H1 (cell line): Measurements from ENCODE around the gene SMARCC1. TPM values are rescaled to one million over a fixed set of nuclear protein-coding genes. Genes with fewer than 3 reads are reported as not detected.

ENCODE experiments used
- BACH1 ChIP-seq: IDR thresholded peaks from 2 replicates; pipeline ENCODE4 v1.6.1; 2012; ENCODE audit warnings: low read length, improper control_type of control experiment
- CBX5 ChIP-seq: fragments of 300-800, 300-1000 bp; sonication (generic); IDR thresholded peaks from 2 replicates; pipeline ENCODE4 v1.7.1; 2016; ENCODE audit warnings: antibody characterized with exemption, low read length, low read depth
- CBX8 ChIP-seq: fragments of 300-800, 300-1000 bp; sonication (generic); IDR thresholded peaks from 2 replicates; pipeline ENCODE4 v1.7.1; 2016; ENCODE audit warnings: low read depth, low read length, borderline replicate concordance
- CTBP2 ChIP-seq: IDR thresholded peaks from 2 replicates; pipeline ENCODE4 v1.7.0; 2011; ENCODE audit warnings: borderline replicate concordance, mild to moderate bottlenecking, moderate library complexity, mixed read lengths, low read length; ENCODE audit not compliant: insufficient read depth, insufficient read length
- FOSL1 ChIP-seq: IDR thresholded peaks from 2 replicates; pipeline ENCODE4 v1.6.1; 2011; ENCODE audit warnings: mild to moderate bottlenecking, low read depth, low read length, moderate library complexity; ENCODE audit not compliant: insufficient read depth
- GABPA ChIP-seq: IDR thresholded peaks from 2 replicates; pipeline ENCODE4 v1.6.1; 2011; ENCODE audit warnings: mild to moderate bottlenecking, low read length, moderate library complexity, borderline replicate concordance; ENCODE audit not compliant: insufficient read depth
- GTF2F1 ChIP-seq: IDR thresholded peaks from 2 replicates; pipeline ENCODE4 v1.6.1; 2012; ENCODE audit warnings: low read depth, low read length, improper control_type of control experiment, borderline replicate concordance
- HDAC2 ChIP-seq, 2 experiments: fragments of 300-600 bp in 1 of 2; sonication (generic) in 1 of 2; IDR thresholded peaks; 2 replicates each; pipeline ENCODE4 v1.6.1; 2011 to 2012; ENCODE audit warnings: low read depth in 2 of 2, low read length in 2 of 2, mild to moderate bottlenecking in 2 of 2, moderate library complexity in 2 of 2, borderline replicate concordance in 1 of 2, inconsistent platforms in 1 of 2
- JUN ChIP-seq: IDR thresholded peaks from 2 replicates; pipeline ENCODE4 v1.6.1; 2011; ENCODE audit warnings: low read depth, mild to moderate bottlenecking, improper control_type of control experiment, low read length
- MAX ChIP-seq: IDR thresholded peaks from 2 replicates; pipeline ENCODE4 v1.6.1; 2012; ENCODE audit warnings: inconsistent platforms
- PHF8 ChIP-seq: fragments of 200-600 bp; sonication (generic); conservative IDR thresholded peaks from 2 replicates; pipeline ENCODE4 v1.7.1; 2012; ENCODE audit warnings: low read depth, mild to moderate bottlenecking, inconsistent platforms, low read length, moderate library complexity
- POU5F1 ChIP-seq: IDR thresholded peaks from 2 replicates; pipeline ENCODE4 v1.6.1; 2011; ENCODE audit warnings: low read depth, mild to moderate bottlenecking, low read length, moderate library complexity
- RAD21 ChIP-seq, 2 experiments: IDR thresholded peaks in 1 of 2; conservative IDR thresholded peaks in 1 of 2; 2 replicates each; pipeline ENCODE4 v1.6.1; 2011; ENCODE audit warnings: low read depth in 2 of 2, low read length in 2 of 2, improper control_type of control experiment in 1 of 2, inconsistent platforms in 1 of 2, mild to moderate bottlenecking in 1 of 2, moderate library complexity in 1 of 2
- RFX5 ChIP-seq: IDR thresholded peaks from 2 replicates; pipeline ENCODE4 v1.6.1; 2011; ENCODE audit warnings: low read depth, low read length, improper control_type of control experiment, borderline replicate concordance
- SAP30 ChIP-seq: fragments of 300-600 bp; sonication (generic); IDR thresholded peaks from 2 replicates; pipeline ENCODE4 v1.7.1; 2012; ENCODE audit warnings: low read length, moderate library complexity, mild to moderate bottlenecking, inconsistent platforms; ENCODE audit not compliant: insufficient read depth, insufficient replicate concordance
- SP2 ChIP-seq: IDR thresholded peaks from 2 replicates; pipeline ENCODE4 v1.6.1; 2012; ENCODE audit warnings: mild to moderate bottlenecking, low read length, inconsistent platforms
- TEAD4 ChIP-seq: IDR thresholded peaks from 2 replicates; pipeline ENCODE4 v1.6.1; 2012; ENCODE audit warnings: low read depth, low read length, inconsistent platforms, mixed read lengths
- polyA plus RNA-seq, 7 experiments: library from polyadenylated mRNA; depleted of rRNA in 3 of 7; stranded (reverse) in 5 of 7; unstranded in 2 of 7; fragments of >200 nt in 5 of 7; fragments of 200-250 nt in 2 of 7; gene quantifications; 1 replicate in 5 of 7; 2 replicates in 1 of 7; 4 replicates in 1 of 7; pipeline versions ENCODE4 v1.2.1 to v1.2.3, GENCODE V29; 2011 to 2013; ENCODE audit warnings: missing spikeins in 2 of 7, mixed read lengths in 2 of 7
- total RNA-seq: library from RNA; stranded (reverse); fragmentation: NEBNext Ultra II Directional; extraction: Animal tissue kit (Norgen Biotek cat#: 25700); gene quantifications from 2 replicates; pipeline ENCODE4 v1.2.1, GENCODE V29; 2021

SMARCC1 gene
- total and polyA plus RNA-seq, 2 of the 8 experiments (the other 6 are each of a cell fraction or from before 2014, with no cell fraction given), result 64.1 to 335 TPM

GRCh38 chr3:47781685-47782445, at the start of gene SMARCC1 (continued):
- TF ChIP-seq SAP30 (peak; percentile 49), MAX (peak; percentile 46; the same call in 1 of the 2 replicates), POU5F1 (no peak), SP2 (no peak), JUN (no peak), CBX8 (no peak), TEAD4 (0 out of 2 replicates have a peak, but pooled peaks have one; percentile 25), RFX5 (no peak), CBX5 (no peak), RAD21 (IDR thresholded peaks at IDR 0.05 in 1 of 2, conservative IDR thresholded peaks at IDR 0.05 in 1 of 2; ENCODE audit: low read depth in 2 of 2, low read length in 2 of 2) (no peak), PHF8 (peak; percentile 97), FOSL1 (0 out of 2 replicates have a peak, but pooled peaks have one; percentile 11), CTBP2 (no peak), GTF2F1 (peak; percentile 62; the same call in 1 of the 2 replicates), BACH1 (no peak), HDAC2 (IDR thresholded peaks at IDR 0.05; ENCODE audit: borderline replicate concordance in 1 of 2, low read depth in 2 of 2, low read length in 2 of 2) (no peak), GABPA (no peak)
